M059J (cell line): Measurements from ENCODE around the gene TP73. TPM values are rescaled to one million over a fixed set of nuclear protein-coding genes. Genes with fewer than 3 reads are reported as not detected.
A peak's percentile ranks its signal among the peaks of the same experiment; 100 is the strongest.

Experiments
- DNase-seq: peaks from one replicate; pipeline ENCODE4 v3.0.0-alpha.2; 2012; ENCODE audit warnings: low read depth
- total RNA-seq: library from RNA; depleted of rRNA; stranded (reverse); fragments of >200 nt; shearing (Covaris generic); gene quantifications from 2 replicates; pipeline ENCODE4 v1.2.3, GENCODE V29; 2014

TP73 gene
- total RNA-seq, 1 experiment from 2014 or later, result 0.91 TPM

- DNase-seq, result no peak
Observed at GRCh38 chr1:3652548-3653285, 401 bp downstream of the TP73 start.

DNA sequence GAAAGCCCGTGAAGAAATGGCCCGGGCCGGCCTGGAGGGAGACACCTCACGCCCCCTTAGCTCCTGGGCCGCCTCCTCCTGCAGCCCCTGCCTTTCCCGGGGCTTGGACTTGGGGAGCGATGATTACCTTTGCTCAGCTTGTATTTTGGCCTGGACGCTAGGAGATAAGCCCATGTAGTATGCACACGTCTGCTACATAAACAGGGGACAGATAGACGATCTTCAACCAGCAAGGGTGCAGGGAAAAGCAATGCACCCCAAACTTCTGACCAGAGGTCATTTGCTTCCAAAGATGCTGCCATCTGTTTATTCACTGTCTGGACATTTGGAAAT lies 936 bp downstream of the TP73 start:
- no peak for DNase-seq

DNA sequence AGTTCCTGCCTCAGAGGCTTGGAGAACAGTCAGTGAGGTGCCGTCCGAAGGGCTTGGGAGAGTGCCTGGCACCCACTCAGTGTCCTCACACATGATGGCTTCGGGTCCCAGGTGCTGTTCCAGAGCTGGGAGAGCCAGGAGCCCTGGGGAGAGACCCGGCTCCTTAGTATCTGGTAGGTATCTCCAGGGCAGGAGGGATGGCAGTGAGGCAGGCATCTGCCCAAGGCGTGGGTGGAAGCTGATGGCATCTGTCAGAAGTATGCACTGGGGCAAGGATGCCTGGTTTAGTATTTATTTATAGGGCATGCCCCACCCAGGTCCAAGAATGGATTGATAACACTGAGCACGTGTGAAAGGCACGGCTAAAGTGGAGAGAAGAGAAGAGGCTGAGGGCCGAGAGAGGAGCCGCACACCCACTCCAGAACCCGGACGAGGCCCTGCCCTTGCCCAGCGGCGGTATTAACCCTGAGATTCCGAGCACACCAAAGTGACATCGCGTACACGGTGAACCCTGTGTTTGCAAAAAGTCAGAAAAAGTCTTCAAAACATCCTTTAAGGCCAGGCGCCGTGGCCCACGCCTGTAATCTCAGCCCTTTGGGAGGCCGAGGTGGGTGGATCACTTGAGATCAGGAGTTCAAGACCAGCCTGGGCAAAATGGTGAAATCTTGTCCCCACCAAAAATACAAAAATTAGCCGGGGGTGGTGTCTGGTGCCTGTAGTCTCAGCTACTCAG lies 2.4 kb downstream of the TP73 start:
- no peak for DNase-seq

DNA sequence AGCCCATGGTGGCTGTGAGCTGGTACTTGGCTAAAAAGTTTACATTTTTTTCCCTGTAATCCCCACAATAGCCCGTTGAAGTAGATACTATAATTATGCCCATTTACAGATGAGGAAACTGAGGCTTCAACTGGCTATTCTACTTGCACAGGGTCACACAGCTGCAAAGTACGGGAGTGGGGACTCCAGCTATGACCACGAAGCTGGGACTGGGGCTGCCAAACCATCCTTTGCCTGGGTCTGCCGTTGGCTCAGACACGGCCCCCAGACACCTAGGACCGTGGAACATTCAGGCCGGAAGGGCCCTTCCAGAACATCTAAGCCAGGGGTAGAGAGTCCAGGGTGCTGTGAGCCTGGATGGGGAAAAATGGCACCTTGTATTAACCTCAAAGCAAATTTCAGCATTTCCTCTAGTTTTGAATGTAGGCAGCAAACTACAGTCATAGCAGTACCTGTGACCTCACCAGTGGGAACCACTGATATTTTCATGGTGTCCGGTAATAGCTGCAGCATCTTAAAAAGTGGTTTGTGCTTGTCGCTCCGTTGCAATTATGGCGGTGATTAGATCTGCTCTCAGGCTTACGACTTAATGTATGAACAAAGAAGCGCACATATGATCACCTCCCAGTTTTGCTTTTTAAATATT lies 4.3 kb downstream of the TP73 start:
- no peak for DNase-seq

DNA sequence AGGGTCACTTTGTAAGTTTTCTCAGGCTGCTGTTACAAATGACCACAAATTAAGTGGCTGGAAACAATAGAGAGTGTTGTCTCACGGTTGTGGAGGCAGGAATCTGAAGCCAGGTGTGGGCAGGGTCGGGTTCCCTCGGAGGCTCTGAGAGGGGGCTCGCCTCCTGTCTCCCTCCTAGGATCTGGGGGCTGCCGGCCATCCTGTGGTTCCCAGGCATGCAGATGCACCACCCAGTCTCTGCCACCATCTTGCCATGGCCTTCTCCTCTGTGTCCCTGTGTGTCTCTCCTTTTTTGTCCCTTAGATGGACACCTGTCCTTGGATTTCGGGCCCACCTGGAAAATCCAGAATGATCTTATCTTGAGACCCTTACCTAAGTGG lies 4.8 kb downstream of the TP73 start:
- DNase-seq, result no peak

GRCh38 chr1:3657578-3658230 lies 5.4 kb downstream of the TP73 start:
- no peak for DNase-seq

DNA sequence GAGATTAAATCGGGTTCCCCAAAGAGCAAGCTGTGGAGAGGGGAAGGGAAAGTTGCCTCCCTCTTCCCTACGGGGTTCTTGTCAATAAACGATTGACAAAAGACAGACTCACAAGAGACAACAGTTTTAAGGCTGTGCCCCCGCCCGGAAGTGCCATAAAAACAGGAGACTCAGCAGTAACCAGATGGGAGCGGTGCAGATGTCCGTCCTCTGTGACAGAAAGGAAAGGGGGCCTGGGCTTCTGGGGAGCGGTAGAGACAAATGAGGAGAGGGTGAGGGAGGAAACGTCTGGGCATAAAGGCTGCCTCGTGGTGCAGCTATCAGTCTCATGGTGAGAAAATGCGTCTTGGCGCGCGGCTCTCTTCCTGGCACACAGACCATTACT lies 5.9 kb downstream of the TP73 start:
- DNase-seq, result no peak

GRCh38 chr1:3659093-3659492 lies 6.8 kb downstream of the TP73 start:
- DNase-seq, result no peak

GRCh38 chr1:3660704-3661103 lies 8.4 kb downstream of the TP73 start:
- DNase-seq, result no peak

DNA sequence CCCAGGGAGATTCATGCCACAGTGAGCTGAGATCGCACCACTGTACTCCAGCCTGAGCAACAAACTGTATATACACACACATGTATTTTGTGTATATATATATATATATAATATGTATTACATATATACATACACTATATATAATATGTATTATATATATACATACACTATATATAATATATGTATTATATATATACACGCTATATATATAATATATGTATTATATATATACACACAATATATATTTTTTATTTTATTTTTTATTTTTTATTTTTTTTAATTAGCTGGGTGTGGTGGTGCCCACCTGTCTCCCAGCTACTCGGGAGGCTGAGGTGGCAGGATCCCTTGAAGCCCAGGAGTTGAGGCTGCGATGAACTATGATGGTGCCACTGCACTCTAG lies 9.3 kb downstream of the TP73 start:
- DNase-seq, result no peak

- DNase-seq, result no peak
Observed at GRCh38 chr1:3662080-3662671, 9.9 kb downstream of the TP73 start.

DNA sequence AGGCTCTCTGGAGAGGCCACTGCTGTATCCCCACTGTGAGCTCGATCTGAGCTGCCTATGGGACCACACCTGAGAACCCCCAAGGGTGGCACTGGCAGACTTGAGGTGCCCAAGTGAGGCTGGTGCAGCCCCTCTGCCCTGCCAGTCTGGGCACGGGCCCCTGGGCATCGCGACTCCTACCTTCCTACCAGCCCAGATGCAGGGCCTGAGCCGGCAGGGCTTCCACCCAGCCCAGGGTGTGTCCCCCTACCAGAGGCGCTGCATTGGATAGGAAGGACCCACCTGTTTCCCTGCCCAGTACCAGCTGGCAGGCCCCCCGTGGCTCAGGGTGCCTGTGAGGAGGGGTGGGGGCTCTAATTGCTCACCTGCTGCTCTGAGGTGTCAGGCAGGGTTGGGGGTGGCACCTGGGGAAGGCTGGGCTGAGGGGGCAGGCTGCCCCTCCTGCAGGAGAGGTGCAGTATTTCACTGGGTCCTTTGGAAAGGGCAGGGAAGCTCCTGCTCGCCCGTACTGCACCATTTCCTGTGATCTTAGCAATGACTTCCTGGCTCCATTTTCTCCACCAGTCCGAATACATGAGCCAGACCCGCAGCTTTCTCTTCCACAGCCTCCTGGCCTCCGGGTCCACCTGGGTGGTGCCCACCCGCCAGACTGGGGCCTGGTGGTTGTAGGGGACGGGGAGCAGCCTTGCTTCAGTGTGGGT lies 11.8 kb downstream of the TP73 start:
- DNase-seq, result no peak

DNA sequence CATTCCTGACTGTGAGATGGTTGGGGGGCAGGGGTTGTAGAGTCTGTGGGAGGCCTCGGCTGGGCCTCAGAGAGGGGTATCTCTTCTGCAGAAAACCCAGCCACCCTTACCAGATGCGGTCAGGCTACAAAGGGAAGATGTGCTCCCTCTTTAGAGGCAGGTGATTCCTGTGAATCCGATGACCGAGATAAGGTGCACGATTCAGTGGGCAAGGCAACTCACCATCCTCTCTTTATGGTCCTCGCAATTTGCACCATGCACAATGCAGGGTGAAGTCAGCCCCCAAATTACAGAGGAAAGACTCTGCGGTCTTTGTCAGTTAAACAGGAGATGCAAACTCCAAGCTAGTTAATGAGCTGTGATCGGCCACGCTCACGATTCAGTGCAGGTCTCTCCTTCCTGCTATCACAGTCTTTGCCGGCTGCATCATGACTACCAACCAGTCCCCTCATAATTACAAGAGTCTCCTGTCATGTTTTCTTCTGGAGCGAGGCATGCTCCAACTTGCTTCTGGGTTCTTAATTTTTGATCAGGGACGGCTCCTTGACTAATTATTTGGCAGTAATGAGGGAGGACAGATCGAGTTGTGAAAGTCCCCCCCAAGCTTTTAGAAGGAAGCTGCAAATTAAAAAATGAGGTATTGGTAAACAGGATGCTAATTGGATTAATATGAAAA lies 12.5 kb downstream of the TP73 start:
- no peak for DNase-seq

- no peak for DNase-seq
Observed at GRCh38 chr1:3668148-3668547, 15.8 kb downstream of the TP73 start.

- DNase-seq, result peak; percentile 68
Observed at GRCh38 chr1:3668585-3669300, 16.4 kb downstream of the TP73 start.

- DNase-seq, result no peak
Observed at GRCh38 chr1:3669421-3669821, 17.1 kb downstream of the TP73 start.

DNA sequence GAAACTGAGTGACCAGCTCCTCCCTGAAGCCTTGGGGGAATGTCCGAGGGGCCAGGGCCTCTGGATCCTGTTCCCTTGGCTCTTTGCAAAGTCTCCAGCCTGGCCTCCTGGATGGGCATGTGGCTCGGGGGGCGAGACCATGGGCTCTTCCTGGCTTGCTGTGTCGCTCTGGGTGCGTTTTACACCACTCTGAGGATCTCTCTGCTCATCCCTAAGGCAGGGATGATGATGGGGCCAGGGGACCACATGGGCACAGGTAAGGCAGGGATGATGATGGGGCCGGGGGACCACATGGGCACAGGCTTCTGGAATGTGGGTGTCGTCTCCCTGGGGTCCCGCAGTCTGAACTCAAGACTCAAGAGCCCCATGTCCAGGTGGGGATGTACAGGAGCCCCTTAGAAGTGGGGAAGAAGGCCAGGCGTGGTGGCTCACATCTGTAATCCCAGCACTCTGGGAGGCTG lies 17.7 kb downstream of the TP73 start:
- DNase-seq, result no peak

DNA sequence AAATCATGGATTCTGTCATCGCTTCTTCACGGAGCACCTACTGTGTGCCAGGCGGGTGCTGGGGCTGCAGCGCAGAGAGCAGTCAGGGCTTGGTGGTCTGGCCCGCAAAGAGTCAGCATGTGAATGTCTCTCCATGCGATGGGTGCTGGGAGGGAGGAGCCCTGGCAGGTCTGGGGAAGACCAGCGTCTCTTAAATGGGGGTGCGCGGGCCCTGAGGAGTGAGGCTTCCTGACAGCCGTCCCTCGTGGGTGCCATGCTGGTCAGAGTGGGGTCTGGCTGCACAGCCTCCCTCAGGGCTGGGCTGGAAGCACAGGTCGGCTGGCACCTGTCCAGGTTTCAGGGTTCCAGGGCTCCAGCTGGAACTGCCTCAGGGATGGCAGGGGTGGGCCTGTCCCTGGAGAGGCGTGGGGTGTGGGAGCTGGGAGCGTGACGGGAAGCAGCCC lies 18.5 kb downstream of the TP73 start:
- no peak for DNase-seq

GRCh38 chr1:3671371-3672180 lies 19.3 kb downstream of the TP73 start:
- peak; percentile 47 for DNase-seq
